Left renal cortex interstitium (tissue), 4 donors: ENCODE results near the gene OR51F2. TPM values are rescaled to one million over a fixed set of nuclear protein-coding genes. Genes with fewer than 3 reads are reported as not detected.
"Not testable (repeated sequence)": the region's sequence is repeated elsewhere in the genome, so short reads cannot be mapped to it uniquely, and the experiment has no call there.

ENCODE experiments used
- DNase-seq, 4 donors: peaks; one replicate each; pipeline ENCODE4 v3.0.0-alpha.2; 2013; ENCODE audit warnings: low read depth in 4 of 4, low spot score in 2 of 4, missing footprints in 1 of 4
- polyA plus RNA-seq, 4 donors: library from polyadenylated mRNA; unstranded; fragments of 120-200 nt; gene quantifications; one replicate each; pipeline ENCODE4 v1.2.1, GENCODE V29; 2013; ENCODE audit not compliant: insufficient read length in 4 of 4

OR51F2 gene
- polyA plus RNA-seq = not detected

- no peak for DNase-seq
Measured at GRCh38 chr11:4821021-4821420, at the start of gene OR51F2. Gene OR51F2 (plus strand): TSS chr11:4821321. CDS start chr11:4821422, 101 bp downstream.

- no peak for DNase-seq
Measured at GRCh38 chr11:4782454-4782853, 38.7 kb upstream of the OR51F2 start.

- no peak for DNase-seq
Measured at GRCh38 chr11:4797206-4797605, 23.9 kb upstream of the OR51F2 start.

- no peak for DNase-seq
Measured at GRCh38 chr11:4798427-4799183, 22.5 kb upstream of the OR51F2 start.

- DNase-seq = not testable (repeated sequence)
Measured at GRCh38 chr11:4801316-4801715, 19.8 kb upstream of the OR51F2 start.

- DNase-seq = no peak
Measured at GRCh38 chr11:4804280-4804679, 16.8 kb upstream of the OR51F2 start, which contains the start of gene OR52R1. Gene OR52R1 (minus strand): TSS chr11:4804380. CDS start chr11:4804380, 0 bp downstream.

GRCh38 chr11:4808476-4808875 lies 12.6 kb upstream of the OR51F2 start:
- no peak for DNase-seq

GRCh38 chr11:4809246-4809645 lies 11.9 kb upstream of the OR51F2 start:
- no peak for DNase-seq

GRCh38 chr11:4825132-4825531 lies 4.0 kb downstream of the OR51F2 start:
- DNase-seq = no peak

GRCh38 chr11:4826425-4826824 lies 5.3 kb downstream of the OR51F2 start:
- peak in 1 of 4 donors; percentile 20 for DNase-seq

GRCh38 chr11:4830346-4830745 lies 9.2 kb downstream of the OR51F2 start:
- peak in 1 of 4 donors; percentile 10 for DNase-seq

- DNase-seq = no peak
Measured at GRCh38 chr11:4830909-4831308, 9.8 kb downstream of the OR51F2 start.

- no peak for DNase-seq
Measured at GRCh38 chr11:4839851-4840549, 18.9 kb downstream of the OR51F2 start.

- DNase-seq = no peak
Measured at GRCh38 chr11:4848908-4849532, 27.9 kb downstream of the OR51F2 start, which contains the start of gene OR51S1. Gene OR51S1 (minus strand): TSS chr11:4849208. CDS start chr11:4849208, 0 bp downstream.

- no peak for DNase-seq
Measured at GRCh38 chr11:4851033-4851432, 29.9 kb downstream of the OR51F2 start.

- DNase-seq = not testable (repeated sequence)
Measured at GRCh38 chr11:4854286-4854685, 33.2 kb downstream of the OR51F2 start.

GRCh38 chr11:4862447-4863236 lies 41.5 kb downstream of the OR51F2 start:
- DNase-seq = no peak

GRCh38 chr11:4863876-4864275 lies 42.8 kb downstream of the OR51F2 start:
- DNase-seq = no peak

- DNase-seq = no peak
Measured at GRCh38 chr11:4865855-4866254, 44.7 kb downstream of the OR51F2 start.
